B cell (primary cell): ENCODE data around the gene COBL. TPM values are rescaled to one million over a fixed set of nuclear protein-coding genes. Genes with fewer than 3 reads are reported as not detected.

Experiments used
- ATAC-seq: fragments of 200-7000 bp; cut with Tn5 transposase; one replicate; pipeline ENCODE4 v1.10.0; 2021; ENCODE audit warnings: low read depth, mild to moderate bottlenecking, moderate number of reproducible peaks, moderate library complexity
- CTCF ChIA-PET: fragments of 350-600 bp; sonication (Branson Sonifier 250); formaldehyde crosslinking; loops from one replicate; lab custom pipeline; 2021; ENCODE audit warnings: antibody characterized with exemption, inconsistent platforms; lab: Charles Lee
- POLR2A ChIA-PET: fragments of 350-600 bp; sonication (Branson Sonifier 250); formaldehyde crosslinking; loops from one replicate; lab custom pipeline; 2021; ENCODE audit warnings: antibody characterized with exemption; lab: Charles Lee
- DNase-seq: peaks from one replicate; pipeline ENCODE4 v3.0.0; 2013
- H2AFZ ChIP-seq: 2 replicates; pipeline ENCODE4 v1.6.1; 2012; ENCODE audit warnings: mild to moderate bottlenecking, low read depth, low read length; ENCODE audit not compliant: insufficient read depth, poor library complexity, severe bottlenecking
- H3K27ac ChIP-seq, 2 donors: 1 replicate in 1 of 2; 2 replicates in 1 of 2; pipeline ENCODE4 v1.5.1; 2012 to 2013; ENCODE audit warnings: low read length in 2 of 2, mild to moderate bottlenecking in 2 of 2, moderate library complexity in 1 of 2
- H3K27me3 ChIP-seq, 4 experiments: fragments of 200-600 bp in 1 of 4; sonication (generic) in 1 of 4; replicated peaks in 1 of 4; 1 replicate in 2 of 4; 2 replicates in 2 of 4; pipeline versions ENCODE4 v1.6.1 to v1.7.0; 2013 to 2016; ENCODE audit warnings: low read length in 3 of 4, mild to moderate bottlenecking in 2 of 4, mixed read lengths in 1 of 4, moderate library complexity in 1 of 4; ENCODE audit not compliant: insufficient read depth in 4 of 4, control insufficient read depth in 3 of 4; ENCODE audit errors: control extremely low read depth in 1 of 4
- H3K36me3 ChIP-seq, 2 experiments: replicated peaks in 1 of 2; 1 replicate in 1 of 2; 2 replicates in 1 of 2; pipeline versions ENCODE4 v1.6.1 to v1.7.1; 2013; ENCODE audit warnings: low read length in 1 of 2; ENCODE audit not compliant: insufficient read depth in 2 of 2, control insufficient read depth in 1 of 2; ENCODE audit errors: control extremely low read depth in 1 of 2, extremely low read depth in 1 of 2
- H3K4me1 ChIP-seq, 2 donors: fragments of 200-600 bp in 1 of 2; sonication (generic) in 1 of 2; 1 replicate in 1 of 2; 2 replicates in 1 of 2; pipeline versions ENCODE4 v1.5.1 to v1.6.1; 2013 to 2017; ENCODE audit warnings: low read length in 2 of 2; ENCODE audit not compliant: control insufficient read depth in 2 of 2, insufficient read depth in 2 of 2
- H3K4me2 ChIP-seq: replicated peaks from 2 replicates; pipeline ENCODE3; 2012; ENCODE audit warnings: mild to moderate bottlenecking, low read depth, low read length; ENCODE audit not compliant: poor library complexity, severe bottlenecking
- H3K4me3 ChIP-seq, 5 experiments: fragments of 200-600 bp in 1 of 5; sonication (generic) in 1 of 5; 1 replicate in 3 of 5; 2 replicates in 2 of 5; pipeline versions ENCODE4 v1.5.1 to v1.7.0; 2011 to 2016; ENCODE audit warnings: low read length in 4 of 5, mild to moderate bottlenecking in 4 of 5, low read depth in 2 of 5, control low read depth in 1 of 5, moderate library complexity in 1 of 5; ENCODE audit not compliant: insufficient read depth in 1 of 5; ENCODE audit errors: control extremely low read depth in 1 of 5, extremely low read depth in 1 of 5
- H3K79me2 ChIP-seq: fragments of 200-600 bp; sonication (generic); one replicate; pipeline ENCODE4 v1.6.0; 2016; ENCODE audit warnings: low read length; ENCODE audit not compliant: control insufficient read depth, insufficient read depth
- H3K9ac ChIP-seq: fragments of 200-600 bp; sonication (generic); 2 replicates; pipeline ENCODE4 v1.6.1; 2017; ENCODE audit warnings: mild to moderate bottlenecking, low read length, moderate library complexity
- H3K9me3 ChIP-seq, 3 donors: one replicate each; pipeline versions ENCODE4 v1.6.1 to v1.7.1; 2013; ENCODE audit warnings: low read length in 2 of 3; ENCODE audit not compliant: control insufficient read depth in 2 of 3, insufficient read depth in 1 of 3; ENCODE audit errors: control extremely low read depth in 1 of 3
- H4K20me1 ChIP-seq: 2 replicates; pipeline ENCODE4 v1.6.0; 2012; ENCODE audit warnings: mild to moderate bottlenecking, low read length; ENCODE audit not compliant: insufficient read depth, control insufficient read depth, poor library complexity, severe bottlenecking
- H3K27ac Mint-ChIP-seq: one replicate; pipeline ENCODE4 v1.8.0; 2021; ENCODE audit warnings: mixed read lengths
- H3K27me3 Mint-ChIP-seq: one replicate; pipeline ENCODE4 v1.8.0; 2021; ENCODE audit warnings: mixed read lengths
- H3K4me1 Mint-ChIP-seq: one replicate; pipeline ENCODE4 v1.8.0; 2021; ENCODE audit warnings: mixed read lengths
- H3K4me3 Mint-ChIP-seq: one replicate; pipeline ENCODE4 v1.8.0; 2021; ENCODE audit warnings: mixed read lengths
- H3K9me3 Mint-ChIP-seq: one replicate; pipeline ENCODE4 v1.8.0; 2022; ENCODE audit warnings: mixed read lengths; ENCODE audit not compliant: insufficient read depth
- CTCF ChIP-seq: fragments of 200-600 bp; IDR thresholded peaks from one replicate; pipeline ENCODE4 v1.8.0; 2022; ENCODE audit warnings: antibody characterized with exemption, mild to moderate bottlenecking
- EZH2 ChIP-seq: IDR thresholded peaks from 2 replicates; pipeline ENCODE4 v1.6.1; 2012; ENCODE audit warnings: borderline replicate concordance, low read depth, mild to moderate bottlenecking, moderate library complexity, low read length; ENCODE audit not compliant: insufficient read depth, poor library complexity, severe bottlenecking
- WGBS: methylation state at CpG from one replicate; pipeline ENCODE4 v1.1.5; 2013; ENCODE audit warnings: missing lambda C conversion rate; ENCODE audit not compliant: insufficient coverage; 5-methylcytosine and 5-hydroxymethylcytosine counted together
- intact Hi-C: fragments of 100-400 bp; cut with micrococcal nuclease; formaldehyde crosslinking; loops from one replicate; pipeline ENCODE4 v1.10.0; 2022
- polyA plus RNA-seq: library from polyadenylated mRNA; depleted of rRNA; stranded (reverse); fragments of >200 nt; gene quantifications from 2 replicates; pipeline ENCODE4 v1.2.3, GENCODE V29; 2012
- total RNA-seq, 2 donors: library from RNA; stranded (reverse); fragments of 120-200 nt in 1 of 2; gene quantifications; 1 replicate in 1 of 2; 2 replicates in 1 of 2; pipeline versions ENCODE4 v1.2.3 to v1.2.4, GENCODE V29; 2013 to 2022

Gene COBL
- total and polyA plus RNA-seq, 2 donors (not counting 1 experiment from before 2014, with no cell fraction given) = not detected

DNA sequence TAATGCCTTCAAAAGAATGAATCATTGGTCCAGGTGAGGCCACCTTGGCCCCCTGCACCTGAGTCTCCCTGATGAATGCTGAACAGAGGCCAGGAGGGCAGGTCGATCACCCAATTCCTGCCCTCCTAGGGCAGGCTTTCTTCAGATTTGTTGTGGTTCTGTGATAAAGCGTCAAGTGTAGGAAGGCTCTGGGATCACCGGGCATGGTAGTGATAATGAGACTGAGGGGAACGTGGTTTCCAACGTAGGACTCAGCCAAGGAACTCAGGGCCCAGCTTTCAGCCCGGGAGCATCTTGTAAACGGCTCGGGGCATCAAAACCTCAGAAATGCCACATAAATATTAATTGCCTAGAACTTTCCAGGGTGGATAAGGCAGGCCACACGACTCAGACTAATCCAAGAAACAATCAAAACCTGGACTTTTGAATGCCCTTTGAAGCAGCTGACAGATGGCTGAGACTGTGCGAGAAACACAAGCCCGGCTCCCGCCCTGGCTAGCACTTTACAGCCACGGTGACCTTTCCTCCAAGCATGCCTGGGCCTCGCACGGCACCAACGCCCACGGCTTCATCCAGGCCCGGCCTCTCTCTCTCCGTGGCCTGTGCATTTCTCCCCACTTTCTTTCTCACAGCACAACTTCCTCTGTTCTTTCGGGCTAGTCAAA lies 294.6 kb downstream of the COBL start:
- Histone ChIP-seq H3K36me3 (no peaks in the 10 kb centered on the region), H3K4me3 (no peak overlapping the region), H3K9me3 (no peaks in the 10 kb centered on the region), H4K20me1 (no peaks in the 10 kb centered on the region), H2AFZ (no peak overlapping the region), H3K79me2 (no peaks in the 10 kb centered on the region), H3K4me2 (no peak overlapping the region), H3K4me1 (no peaks in the 10 kb centered on the region), H3K9ac (no peak overlapping the region), H3K27me3 (no peaks in the 10 kb centered on the region), H3K27ac (no peak overlapping the region)
- WGBS = 86% methylated on average over 18 of the region's 20 CpGs
- no peaks in the 10 kb centered on the region for H3K9me3 Mint-ChIP-seq
- H3K4me1 Mint-ChIP-seq = no peaks in the 10 kb centered on the region
- no peak overlapping the region for H3K4me3 Mint-ChIP-seq
- POLR2A ChIA-PET = no interaction called here
- intact Hi-C loops = no loop called here
- no peaks in the 10 kb centered on the region for H3K27me3 Mint-ChIP-seq
- DNase-seq = no peak
- CTCF ChIA-PET = interaction anchor here (1.3 kb wide), 1 partner anchor 929 kb away, joined by 3 read pairs; the partner anchor contains the start of gene ZPBP
- ATAC-seq = no peak
- TF ChIP-seq CTCF (no peak), EZH2 (no peak)
- H3K27ac Mint-ChIP-seq = no peak overlapping the region

DNA sequence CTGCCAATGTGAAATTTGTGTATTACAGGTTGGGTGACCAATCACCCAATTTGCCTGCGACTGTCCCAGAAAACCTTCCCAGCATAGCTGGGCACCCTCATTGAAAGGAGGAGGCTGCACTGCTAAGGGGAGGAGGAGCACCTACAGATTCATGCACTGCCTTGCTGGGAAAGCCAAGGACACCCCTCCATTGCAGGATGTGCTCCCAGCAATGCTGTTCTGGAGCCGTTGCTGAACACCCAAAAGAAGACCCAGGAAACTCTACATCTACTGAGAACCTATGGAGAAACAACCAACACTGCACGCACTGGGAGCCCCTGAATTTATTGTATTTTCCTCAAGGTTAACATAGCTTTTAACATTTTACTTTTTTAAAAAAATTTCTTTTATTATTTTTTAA lies 295.7 kb downstream of the COBL start:
- Histone ChIP-seq H3K9ac (no peak overlapping the region), H2AFZ (no peak overlapping the region), H4K20me1 (no peaks in the 10 kb centered on the region), H3K4me3 (no peak overlapping the region), H3K9me3 (no peaks in the 10 kb centered on the region), H3K4me1 (no peaks in the 10 kb centered on the region), H3K27ac (no peak overlapping the region), H3K4me2 (no peak overlapping the region), H3K79me2 (no peaks in the 10 kb centered on the region), H3K36me3 (no peaks in the 10 kb centered on the region), H3K27me3 (no peaks in the 10 kb centered on the region)
- no peak for ATAC-seq
- H3K9me3 Mint-ChIP-seq = no peaks in the 10 kb centered on the region
- no peak overlapping the region for H3K4me3 Mint-ChIP-seq
- no peak overlapping the region for H3K27ac Mint-ChIP-seq
- no peak for DNase-seq
- intact Hi-C loops = no loop called here
- H3K27me3 Mint-ChIP-seq = no peaks in the 10 kb centered on the region
- no peak for TF ChIP-seq EZH2
- TF ChIP-seq CTCF = no peak
- ChIA-PET CTCF (no interaction called here), POLR2A (no interaction called here)
- H3K4me1 Mint-ChIP-seq = no peaks in the 10 kb centered on the region
- WGBS = 100% methylated on average over 1 of the region's 3 CpGs
